HG03103 (cell line): ENCODE data around the gene ERICH6B.
"Not testable (repeated sequence)": the region's sequence is repeated elsewhere in the genome, so short reads cannot be mapped to it uniquely, and the experiment has no call there.

Source experiments
- ATAC-seq: cut with Tn5 transposase; IDR thresholded peaks from one replicate; pipeline ENCODE4 v1.9.1; 2021; ENCODE audit warnings: low read depth; ENCODE audit not compliant: unreplicated experiment

ERICH6B gene

DNA sequence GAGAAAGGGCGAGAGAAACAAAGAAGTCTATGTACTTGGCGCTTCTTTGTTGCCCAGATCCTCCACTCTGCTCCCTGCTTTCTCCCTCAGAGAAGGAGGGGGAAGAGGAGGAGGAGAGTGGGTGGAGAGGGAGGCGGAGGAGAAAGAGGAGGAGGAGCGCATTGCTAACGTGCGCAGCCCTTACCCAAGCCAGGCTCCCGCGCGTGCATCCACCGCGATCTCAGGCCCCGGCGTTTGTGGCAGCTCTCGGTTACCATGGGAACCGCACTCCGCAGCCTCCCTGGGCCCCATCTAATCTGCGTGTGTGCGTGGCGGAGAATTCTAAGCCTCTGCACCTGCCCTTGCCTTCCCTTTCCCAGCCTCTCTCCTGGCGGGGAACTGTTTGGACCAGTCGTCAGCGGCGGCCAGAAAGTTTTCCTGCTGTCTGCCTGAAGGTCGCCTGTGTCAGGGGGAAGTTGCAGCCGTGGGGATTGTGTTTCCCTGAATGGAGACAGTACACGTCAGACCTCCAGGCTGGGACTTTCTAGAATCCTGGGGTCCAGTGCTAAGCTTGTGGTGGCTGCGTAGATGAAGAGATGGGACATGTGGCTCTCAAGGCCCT is at the start of gene ERICH6B:
ERICH6B (minus strand) TSS at position 239 of the 601 bp plus-strand sequence. CDS start 18,734 bp downstream, outside the sequence.
- no peak for ATAC-seq

DNA sequence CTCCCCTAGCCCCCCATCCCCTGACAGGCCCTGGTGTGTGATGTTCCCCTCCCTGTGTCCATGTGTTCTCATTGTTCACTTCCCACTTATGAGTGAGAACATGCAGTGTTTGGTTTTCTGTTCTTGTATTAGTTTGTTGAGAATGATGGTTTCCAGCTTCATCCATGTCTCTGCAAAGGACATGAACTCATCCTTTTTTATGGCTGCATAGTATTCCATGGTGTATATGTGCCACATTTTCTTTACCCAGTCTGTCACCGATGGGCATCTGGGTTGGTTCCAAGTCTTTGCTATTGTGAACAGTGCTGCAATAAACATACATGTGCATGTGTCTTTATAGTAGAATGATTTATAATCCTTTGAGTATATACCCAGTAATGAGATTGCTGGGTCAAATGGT is 47.4 kb upstream of the ERICH6B start:
- not testable (repeated sequence) for ATAC-seq

DNA sequence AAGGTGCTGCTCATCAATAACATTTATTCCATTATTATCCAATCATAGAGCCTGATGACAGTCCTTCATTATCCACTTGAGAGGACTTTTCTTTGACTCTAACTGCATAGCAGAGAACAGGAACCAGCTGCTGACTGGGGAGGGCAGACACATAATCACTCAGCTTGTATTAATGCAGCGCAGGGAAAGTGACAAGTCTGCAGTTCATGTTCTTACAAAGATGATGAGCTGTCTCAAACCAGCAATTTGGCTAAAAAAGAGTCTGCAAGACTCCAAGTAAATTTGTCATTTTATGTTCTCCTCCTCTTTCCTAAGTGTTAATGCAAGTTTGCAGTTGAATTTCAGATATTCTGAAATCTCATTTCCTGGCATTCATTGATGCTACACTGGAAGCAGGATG is 46.6 kb upstream of the ERICH6B start:
- no peak for ATAC-seq

DNA sequence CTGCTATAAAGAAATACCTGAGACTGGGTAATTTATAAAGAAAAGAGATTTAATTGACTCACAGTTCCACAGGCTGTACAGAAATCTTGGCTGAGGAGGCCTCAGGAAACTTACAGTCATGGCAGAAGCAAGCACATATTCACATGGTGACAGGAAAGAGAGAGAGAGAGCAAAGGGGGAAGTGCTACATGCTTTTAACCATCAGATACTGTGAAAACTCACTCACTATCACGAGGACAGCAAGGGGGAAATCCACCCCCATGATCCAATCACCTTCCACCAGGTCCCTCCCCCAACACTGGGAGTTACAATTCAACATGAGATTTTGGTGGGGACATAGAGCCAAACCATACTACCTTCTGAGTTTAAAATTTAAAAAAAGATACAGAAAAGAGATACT is 44.9 kb upstream of the ERICH6B start:
- ATAC-seq: not testable (repeated sequence)

DNA sequence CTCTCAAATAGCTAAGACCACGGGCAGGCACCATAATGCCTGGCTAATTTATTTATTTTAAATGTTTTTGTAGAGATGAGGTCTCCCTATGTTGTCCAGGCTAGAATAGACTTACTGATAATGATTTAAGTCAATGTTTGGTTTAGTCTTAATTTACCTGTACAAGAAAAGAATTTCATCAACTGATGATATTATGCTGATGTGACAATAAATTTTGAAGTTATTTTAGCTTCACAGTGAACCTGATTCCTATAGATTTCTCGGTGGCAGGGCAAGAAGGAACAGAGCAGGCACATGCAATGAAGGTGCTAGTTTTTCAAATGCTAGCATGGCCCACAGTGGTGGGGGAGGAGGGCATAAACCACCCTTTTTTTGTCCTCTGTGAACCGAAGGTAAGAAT is 44.0 kb upstream of the ERICH6B start:
- ATAC-seq: no peak

DNA sequence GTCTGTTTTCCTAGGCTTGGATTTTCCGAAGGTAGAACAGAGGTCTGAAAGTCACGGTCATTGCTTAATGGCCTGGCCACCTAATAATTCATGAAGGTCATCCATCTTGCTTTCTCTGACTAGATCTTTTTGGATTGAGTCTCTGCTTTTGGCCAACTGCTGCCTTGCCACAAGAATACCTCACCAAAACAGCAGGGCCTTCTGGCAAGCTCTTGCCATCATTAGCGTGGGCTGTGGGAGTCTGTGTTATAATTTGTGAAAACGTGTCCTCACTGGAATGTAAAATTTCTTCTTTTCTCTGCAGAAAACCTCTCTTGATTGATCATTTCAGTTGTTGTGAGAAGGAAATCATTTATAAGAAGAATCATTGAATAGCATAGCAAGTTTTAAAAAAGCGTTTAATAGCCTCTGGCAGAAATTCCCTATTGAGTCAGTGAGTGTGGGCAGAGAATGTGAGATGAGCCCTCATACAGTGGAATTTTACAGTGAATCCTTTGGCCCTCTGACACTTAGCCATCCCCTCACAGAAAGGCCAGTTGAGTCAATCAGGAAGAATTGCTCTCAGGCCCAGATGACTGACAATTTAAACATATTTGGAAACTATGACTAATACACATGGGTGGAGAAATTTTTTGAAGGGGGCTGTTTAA is 43.2 kb upstream of the ERICH6B start:
- no peak for ATAC-seq

DNA sequence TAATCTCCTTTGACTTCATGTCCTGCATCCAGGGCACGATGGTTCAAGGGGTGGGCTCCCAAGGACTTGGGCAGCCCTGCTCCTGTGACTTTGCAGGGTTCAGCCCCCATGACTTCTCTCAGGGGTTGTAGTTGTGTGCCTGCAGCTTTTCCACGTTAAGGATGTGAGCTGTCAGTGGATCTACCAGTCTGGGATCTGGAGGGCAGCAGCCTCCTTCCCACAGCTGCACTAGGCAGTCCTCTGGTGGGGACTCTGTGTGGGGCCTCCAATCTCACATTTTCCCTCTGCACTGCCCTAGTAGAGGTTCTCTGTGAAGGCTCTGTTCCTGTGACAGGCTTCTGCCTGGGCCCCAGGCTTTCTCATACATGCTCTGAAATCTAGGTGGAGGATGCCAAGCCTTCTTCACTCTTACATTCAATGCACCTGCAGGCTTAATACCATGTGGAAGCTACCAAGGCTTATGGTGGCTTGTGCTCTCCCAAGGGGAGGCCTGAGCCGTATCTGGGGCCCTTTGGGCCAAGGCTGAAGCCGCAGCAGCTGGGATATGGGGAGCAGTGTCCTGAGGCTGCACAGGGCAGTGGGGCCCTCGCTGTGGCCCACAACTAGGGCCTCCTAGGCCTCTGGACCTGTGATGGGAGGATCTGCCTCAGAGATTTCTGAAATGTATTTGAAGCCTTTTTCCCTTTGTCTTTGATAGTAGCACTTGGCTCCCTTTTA is 39.3 kb upstream of the ERICH6B start:
- ATAC-seq: no peak

DNA sequence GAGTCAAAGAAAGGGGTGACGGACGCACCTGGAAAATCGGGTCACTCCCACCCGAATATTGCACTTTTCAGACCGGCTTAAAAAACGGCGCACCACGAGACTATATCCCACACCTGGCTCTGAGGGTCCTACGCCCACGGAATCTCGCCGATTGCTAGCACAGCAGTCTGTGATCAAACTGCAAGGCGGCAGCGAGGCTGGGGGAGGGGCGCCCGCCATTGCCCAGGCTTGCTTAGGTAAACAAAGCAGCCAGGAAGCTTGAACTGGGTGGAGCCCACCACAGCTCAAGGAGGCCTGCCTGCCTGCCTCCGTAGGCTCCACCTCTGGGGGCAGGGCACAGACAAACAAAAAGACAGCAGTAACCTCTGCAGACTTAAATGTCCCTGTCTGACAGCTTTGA is 29.7 kb upstream of the ERICH6B start:
- not testable (repeated sequence) for ATAC-seq

DNA sequence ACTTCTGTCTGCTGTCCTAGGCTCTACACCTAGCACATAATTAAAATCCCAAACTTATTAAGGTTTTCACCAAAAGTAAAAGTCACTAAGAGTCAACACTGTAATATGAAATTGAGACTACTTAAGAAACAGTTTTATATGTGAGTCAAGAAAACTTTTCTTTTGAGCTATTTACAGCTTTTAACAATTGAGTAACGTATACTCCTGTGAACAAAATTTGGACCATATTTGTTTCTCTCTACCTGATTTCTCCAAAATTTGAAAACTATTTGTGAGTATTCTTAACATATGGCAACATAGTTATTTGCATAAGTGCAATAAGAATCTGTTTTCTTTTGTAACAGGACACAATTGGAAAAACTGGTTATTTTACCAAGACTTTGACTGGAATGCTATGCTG is 26.6 kb upstream of the ERICH6B start:
- ATAC-seq: not testable (repeated sequence)

DNA sequence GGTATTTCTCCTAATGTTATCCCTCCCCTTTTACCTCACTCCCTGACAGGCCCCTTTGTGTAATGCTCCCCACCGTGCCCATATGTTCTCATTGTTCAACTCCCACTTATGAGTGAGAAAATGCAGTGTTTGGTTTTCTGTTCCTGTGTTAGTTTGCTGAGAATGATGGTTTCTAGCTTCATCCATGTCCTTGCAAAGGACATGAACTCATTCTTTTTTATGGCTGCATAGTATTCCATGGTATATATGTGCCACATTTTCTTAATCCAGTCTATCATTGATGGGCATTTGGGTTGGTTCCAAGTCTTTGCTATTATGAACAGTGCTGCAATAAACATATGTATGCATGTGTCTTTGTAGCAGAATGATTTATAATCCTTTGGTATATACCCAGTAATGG is 19.8 kb upstream of the ERICH6B start:
- ATAC-seq: not testable (repeated sequence)

DNA sequence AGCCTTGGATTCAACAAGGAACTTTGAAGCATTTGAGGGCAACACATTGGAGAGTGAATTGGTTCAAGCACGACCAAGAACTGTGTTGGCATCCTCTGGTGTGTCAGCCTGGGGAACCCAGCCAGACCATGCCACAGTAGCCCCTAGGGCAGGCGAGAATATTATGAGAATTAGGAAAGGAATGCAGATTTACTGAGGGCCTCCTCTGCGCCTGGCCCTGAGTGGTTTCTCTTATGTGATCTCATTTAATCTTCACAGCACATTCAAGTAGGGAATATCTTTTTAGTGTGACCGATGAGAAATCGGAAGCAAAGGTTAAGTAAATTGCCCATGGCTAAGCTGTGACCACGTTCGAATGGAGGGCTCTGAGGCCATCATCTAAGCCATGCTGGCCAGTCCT is 15.3 kb upstream of the ERICH6B start:
- no peak for ATAC-seq

DNA sequence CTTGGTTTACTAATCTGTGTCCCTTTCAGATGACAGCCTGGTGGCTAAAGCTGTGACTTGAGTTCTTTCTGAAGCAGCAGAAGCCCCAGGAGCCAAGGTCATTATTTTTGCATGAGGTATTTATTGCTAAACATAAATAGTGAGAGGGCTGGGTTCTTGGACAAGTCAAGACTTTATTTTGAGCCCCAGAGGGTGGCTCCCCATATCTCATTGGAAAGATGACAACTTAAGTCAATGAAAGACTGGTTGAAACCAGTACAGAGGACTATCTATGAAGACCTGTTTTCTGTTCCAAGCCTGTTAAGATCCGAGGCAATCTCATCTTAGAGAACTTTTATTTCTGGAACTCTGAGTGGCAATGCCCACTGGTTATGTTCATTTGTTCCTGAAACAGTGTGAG is 14.4 kb upstream of the ERICH6B start:
- no peak for ATAC-seq

DNA sequence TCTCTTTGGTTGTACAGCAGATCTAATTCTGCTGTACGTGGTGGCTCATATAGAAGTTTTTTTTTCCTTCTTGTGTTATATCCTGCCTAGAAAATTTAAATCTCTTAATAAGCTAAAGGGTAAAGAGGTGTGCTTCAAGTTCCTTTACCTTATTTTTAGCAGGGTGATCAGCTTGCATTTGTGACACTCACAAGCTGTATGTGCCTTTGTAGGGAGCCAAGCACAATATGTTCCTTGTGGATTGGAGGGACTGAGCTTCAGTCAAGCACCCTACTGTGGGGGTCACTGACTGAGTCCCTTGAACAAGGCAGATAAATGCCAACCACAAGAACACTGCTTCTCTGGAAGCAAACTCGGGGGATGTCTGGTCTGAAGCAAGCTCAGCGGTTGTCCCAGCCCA is 12.6 kb upstream of the ERICH6B start:
- no peak for ATAC-seq

DNA sequence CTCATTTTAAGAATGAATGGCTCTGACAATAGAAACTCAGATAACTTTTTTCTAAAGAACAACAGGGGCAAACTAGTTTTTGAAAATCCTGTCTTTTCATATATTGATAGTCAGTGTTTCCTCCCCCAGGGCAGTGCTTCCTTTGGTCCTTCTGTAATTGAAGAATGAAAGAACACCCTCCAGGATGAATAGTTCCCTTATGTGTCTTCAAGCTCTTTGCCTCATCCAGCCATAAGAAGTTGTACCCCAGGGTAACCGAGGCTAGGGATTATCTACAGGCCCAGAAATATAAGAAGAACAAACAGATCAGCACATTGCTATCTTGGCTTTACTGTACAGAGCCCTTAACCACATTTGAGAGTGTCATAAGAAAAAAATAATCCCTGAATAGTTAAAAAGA is 12.1 kb upstream of the ERICH6B start:
- ATAC-seq: no peak

DNA sequence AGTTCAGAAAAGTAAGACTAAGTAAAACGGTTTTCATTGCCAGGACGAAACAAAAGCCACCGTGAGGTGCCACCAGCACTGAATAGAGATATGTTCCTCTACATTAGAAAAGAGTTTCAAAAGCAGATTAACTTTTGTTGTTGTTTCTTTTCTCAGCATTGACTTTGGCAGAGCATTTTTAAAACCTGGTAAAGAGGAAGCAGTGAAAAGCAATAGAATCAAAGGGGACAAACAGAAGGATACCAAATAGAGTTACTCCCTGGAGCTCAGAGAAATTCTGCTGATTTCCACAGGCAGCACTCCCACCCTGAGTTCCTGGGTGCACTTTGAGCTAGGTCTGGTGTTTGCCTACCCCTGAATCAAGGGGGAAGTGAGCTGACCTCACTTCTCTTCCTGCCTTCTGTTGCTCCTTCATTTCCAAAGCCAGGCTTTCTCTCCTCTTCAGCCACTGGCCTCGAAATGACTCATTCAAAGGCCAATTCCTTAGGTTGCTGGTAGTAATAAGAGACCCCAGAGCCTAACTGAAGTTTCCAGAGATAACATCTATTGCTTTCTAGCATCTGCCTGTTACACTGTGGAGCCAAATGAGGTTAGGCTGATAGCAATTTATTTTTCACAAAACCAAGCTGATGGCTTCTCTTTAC is 11.3 kb upstream of the ERICH6B start:
- no peak for ATAC-seq

DNA sequence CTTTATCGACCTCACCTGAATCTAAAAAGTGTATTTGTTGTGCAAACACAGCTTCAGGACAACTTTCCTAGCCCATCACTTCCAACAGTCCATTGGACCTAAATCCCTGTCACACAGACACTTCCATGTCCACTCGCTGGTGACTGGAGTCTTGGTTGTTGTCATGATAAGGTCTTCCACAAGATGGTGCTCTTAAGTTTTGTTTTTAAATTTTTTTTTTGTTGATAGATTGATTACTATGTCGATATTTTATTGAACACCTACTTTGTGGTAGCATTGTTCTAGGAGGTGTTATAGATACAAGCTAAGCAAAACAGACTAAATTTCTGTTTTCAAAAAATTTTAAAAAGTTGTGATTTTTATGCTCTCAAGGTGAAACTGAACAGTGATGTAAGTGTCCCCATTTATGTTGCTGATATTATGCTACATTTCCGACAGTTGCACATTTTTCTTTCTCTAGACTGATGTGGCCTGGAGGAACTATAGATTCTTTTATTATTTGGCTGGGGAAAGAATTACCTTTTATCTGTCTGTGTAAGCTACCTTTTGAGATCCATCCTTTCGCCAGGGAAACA is 8.1 kb upstream of the ERICH6B start:
- ATAC-seq: no peak

DNA sequence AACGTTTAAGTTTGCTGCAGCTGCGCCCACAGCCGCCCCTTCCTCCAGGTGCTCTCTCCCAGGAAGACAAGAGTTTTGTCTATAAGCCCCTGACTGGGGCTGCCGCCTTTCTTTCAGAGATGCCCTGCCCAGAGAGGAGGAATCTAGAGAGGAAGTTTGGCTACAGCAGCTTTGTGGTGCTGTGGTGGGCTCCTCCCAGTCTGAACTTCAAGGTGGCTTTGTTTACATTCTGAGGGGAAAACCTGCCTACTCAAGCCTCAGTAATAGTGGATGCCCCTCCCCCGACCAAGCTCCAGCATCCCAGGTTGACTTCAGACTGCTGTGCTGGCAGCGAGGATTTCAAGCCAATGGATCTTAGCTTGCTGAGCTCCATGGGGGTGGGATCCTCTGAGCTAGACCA is 6.4 kb upstream of the ERICH6B start:
- no peak for ATAC-seq

DNA sequence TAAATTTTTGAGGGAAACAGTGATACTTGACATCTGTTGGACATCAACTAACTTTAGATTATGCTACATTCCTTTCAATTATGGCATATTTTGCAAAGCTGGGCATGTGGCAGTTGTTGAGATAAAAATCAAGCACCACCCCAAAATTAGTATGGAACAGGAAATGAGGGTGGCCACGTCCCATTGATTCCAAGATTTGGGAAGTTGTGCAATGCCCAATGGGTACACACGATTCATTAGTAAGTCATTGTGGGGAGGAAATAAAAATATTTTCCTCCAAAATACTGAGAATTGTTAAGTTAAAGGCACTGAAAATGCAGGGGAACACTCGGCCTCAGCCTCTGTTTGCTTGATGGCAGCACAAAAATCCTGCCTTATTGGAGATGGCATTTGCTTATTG is 7.6 kb downstream of the ERICH6B start:
- ATAC-seq: no peak

DNA sequence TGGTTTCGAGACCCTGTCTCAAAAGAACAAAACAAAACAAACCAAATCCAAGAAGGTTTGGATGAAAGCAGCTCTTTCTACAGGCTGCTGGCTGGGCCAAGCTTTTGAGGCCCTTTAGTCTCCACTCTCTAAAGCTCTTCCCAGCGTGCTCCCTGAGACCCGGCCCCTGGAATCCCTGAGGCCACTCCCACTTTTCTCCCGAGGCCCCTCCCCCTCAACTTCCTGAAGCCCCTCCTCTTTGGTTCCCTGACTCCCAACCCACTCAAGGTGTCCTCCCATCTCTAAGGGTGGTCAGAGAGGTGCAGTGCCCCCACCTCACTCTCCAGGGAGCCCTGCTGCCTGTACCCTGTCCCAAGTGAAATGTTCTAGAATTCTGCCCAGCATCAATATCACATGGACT is 10.6 kb downstream of the ERICH6B start:
- no peak for ATAC-seq

DNA sequence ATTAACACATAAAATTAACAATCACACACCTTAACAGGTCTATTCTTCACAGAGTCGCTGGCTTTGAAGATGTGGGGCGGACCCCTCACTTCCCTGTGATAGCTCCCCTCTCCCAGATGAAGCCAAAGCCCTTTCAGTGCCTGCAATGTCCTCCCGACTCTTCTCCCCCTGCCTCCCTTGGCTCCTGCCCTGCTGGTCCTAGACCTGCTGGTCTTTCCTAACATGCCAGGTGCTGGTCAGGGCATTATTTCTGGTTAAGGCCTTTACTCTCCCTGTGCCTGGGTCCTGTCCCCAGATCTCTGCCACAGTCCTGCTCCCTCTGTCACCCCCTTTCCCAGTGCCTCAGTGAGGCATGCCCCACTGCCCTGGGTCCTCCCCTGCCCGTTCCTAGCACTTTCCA is 12.2 kb downstream of the ERICH6B start:
- no peak for ATAC-seq
